HS-5 (cell line): ENCODE measurements around the gene CDX1.

Source experiments
- DNase-seq: peaks from one replicate; pipeline ENCODE4 v3.0.0-alpha.2; 2012; ENCODE audit warnings: low read depth

CDX1 gene

DNA sequence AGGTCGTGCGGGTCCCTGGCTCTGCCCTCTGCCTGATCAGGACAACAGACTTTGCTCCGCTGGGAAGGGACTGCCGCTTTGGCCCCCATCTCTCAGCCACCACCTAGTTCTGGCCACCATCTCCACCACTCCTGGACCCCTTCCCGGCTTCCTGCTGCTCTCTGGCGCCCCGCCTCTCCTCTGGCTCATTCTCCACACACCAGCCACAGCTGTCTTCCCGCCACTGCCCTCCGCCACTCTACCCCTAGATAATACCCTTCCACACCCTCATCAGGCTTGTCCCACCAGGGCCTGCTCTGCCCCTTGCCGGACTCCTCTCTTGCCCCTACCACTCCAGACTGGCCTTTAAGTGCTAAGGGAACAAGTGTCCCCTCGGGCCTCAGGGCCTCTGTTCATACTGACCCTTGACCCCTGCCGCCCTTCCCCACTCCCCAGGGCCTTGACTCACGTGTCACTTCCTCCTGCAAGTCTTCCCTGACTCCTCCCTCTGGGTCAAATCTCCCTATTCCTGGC is 3.0 kb upstream of the CDX1 start:
- no peak for DNase-seq

DNA sequence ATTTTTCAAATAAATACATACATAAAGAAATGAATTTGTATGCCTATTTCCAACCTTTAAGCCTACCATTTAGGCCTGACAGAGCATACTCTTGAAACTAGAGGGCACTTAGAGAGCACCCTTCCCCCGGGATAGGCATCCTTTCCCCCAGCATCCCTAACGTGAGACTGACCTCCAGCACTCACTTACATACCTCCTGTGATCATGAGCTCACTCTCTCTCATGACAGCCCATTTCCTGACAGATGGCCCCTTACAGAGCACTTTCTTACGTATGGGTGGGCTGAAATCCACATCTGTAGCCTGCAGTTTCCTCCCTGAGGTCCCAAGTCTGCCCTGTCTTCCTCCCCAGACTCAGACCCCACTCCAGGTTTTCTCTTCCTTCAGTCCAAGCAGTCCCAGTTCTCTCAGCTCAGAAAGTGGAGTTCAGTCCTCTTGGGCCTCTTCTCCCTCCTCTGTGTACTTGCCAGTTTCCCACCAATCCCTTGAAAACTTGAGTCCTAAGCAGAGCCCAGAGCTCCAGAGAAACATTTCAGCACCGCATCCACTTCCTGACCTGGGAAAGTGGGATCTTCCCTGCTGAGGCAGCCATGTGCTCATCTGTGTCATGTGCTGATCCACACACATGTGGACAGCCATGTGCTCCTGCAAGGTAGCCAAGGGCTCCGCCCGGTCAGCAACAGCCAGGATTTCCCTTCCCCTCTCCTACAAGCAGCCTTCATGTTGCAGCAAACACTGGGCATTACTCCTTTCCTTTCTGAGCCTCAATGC is 2.2 kb upstream of the CDX1 start:
- DNase-seq = no peak

DNA sequence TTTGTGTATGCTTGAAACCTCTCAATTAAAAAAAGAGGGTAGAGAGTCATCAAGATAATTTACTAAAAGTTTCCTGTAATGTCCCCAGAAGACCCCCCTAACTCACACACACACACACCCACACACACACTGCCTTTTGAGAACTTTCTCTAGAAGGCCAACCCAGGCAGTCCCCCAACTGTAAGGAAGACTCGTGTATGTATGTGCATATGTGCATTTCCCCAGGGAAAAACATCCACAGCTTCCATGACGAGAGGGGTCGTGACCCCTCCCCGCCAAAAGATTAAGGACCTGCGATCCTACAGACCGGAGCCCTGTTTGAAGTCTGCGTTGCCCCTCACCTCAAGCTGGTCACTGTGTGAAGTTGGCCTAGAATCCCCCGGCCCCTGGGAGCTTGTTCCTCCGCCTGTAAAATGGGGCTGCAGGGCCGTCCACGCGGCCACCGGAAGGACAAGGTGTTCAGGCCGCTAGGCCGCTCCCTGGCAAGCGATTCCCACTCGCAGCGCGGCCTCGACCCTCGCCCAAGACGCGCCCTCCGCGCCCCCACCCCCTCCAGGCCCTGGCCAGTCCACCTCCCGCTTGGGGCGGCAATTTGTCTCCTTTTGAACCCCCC is 435 bp upstream of the CDX1 start:
- DNase-seq = no peak

DNA sequence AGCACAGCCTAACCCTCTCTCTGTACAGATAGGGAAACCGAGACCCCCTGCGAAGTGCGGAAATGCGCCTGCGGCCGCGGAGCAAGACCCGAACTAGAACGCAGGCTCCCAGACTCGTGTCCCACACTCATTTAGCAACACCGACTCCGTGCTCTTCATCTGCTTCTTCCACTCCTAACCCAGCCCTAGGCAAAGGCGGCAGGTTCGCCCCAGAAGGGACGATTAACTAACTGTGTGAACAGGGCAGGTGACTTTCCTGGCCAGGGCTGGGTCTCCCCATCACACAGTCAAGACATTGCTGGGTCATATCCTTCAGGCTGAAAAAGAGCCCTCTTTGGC is 903 bp downstream of the CDX1 start:
- DNase-seq = no peak

DNA sequence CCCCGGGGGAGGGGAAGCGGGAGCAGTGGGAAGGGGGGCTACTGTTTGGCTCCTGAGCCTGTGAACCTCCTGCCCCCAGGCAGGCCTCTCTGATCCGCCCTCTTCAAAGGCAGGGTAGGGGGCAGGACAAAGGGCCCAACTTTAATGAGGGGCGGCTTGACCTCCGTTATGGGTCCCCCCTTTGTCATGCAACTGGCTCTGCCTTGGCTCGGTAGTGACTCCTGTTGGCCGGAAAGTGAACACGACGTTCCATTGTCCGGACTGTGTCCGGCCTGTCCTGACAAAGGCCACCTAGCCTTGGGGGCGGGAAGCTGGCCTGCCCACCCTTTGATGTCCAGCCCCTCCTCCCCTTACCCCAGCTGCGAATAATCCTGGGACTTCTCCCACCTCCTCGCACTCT is 1.3 kb downstream of the CDX1 start:
- DNase-seq = no peak

DNA sequence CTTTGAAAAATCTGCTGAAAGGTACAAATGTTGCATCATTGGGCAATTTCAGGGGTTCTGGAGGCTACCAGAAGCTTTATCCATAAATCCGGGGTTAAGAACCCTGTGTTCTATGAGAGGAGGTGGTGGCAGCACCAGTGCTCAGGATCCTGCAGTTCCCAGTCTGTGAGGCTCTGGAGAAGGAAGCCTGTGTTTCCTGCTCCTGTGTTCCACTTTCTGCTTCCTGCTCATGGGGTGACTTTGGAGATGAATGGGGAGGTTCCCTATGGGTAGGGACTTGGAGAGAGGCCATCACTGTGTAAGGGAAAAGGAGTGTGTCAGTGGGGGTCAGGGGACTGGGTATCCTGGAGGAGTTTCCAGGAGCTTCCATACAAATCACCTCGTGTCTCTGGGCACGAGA is 2.3 kb downstream of the CDX1 start:
- DNase-seq = no peak

DNA sequence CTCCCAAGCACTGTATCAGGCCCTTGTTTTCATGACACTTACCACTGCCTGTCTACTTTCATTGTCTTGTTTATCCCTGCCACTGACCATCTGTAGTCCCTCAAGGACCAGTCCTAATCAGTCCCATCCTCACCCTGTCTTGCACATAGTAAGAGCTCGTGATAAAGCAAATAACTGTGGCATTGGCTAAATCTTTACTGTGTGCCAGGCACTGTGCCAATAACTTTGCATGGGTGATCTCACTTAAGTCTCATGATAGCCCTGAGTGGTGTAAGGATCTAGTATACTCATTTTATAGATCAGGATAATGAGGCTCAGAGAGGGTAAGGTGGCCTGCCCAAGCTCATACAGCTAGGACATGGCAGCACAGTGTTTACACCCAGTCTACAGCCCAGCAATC is 5.6 kb downstream of the CDX1 start:
- no peak for DNase-seq

DNA sequence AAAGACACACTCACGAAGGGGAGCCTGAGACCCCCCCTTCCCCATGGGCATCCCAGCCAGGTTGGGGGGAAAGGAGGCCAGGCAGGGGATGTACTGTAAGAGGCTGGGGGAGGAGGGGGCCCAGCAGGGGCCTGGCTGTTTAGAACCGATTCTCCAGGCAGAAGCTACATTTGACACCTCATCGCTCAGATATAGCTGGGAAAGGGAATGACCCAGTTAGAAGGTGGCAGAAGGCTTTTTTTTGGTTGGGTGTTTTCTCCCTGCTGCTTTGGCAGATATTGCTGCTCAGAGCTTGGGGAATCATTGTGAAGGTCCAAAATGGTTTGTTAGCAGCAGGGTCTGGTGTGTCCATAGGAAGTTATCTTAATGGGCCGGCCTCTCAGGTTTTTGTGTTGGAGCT is 6.0 kb downstream of the CDX1 start:
- no peak for DNase-seq

DNA sequence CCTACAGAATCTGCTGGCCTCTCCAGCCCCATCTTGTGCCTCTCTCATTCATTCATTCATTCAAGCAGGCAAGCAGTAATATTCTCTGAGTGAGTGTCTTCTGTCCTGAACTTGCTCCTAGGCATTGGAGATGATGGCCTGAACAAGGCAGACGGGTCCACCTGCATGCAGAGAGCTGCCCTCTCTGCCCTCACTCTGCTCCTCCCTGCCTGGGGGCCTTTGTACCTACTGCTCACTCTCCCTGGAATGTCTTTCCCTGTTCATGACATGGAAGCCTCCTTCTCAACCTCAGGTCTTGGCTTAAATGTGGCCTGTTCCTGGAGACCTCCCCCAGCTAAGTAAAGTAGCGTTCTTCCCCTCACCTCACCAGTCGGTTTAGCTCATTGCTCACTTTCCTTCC is 6.6 kb downstream of the CDX1 start:
- no peak for DNase-seq

DNA sequence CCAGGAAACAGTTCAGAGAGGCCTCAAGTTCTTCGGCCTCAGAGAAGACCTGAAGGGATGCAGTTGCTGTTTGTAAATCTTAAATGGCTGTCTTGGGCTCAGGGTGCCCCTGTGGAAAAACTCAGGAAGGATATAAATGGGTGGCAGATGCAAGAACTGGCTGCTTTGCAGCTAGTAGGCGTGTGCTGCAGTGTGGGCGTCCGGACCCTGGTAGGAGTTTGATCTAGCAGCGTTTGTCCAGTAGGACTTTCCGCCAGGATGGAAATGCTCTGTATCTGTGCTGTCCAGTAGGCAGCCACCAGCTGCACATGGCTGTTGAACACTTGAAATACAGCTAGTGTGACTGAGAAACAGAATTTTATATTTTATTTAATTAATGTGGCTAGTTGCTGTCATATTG is 7.7 kb downstream of the CDX1 start:
- DNase-seq = no peak

DNA sequence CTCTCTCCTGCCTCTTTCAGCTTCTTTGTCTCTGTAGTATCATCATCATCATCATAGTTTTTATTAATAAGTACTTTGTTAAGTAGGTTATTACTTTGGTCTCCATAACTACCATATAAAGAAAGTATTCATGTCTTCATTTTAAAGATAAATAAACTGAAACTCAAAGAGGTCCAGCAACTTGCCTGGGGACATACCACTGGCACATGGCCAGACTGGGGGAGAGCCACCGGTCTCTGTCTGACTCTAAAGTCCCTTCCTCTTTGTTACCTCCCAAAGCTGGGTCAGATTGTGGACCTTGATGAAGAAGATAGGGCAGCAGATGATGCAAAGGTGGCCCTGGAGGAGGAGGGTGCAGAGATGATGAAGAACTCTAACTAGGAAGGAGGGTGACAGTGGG is 8.5 kb downstream of the CDX1 start:
- DNase-seq = no peak

DNA sequence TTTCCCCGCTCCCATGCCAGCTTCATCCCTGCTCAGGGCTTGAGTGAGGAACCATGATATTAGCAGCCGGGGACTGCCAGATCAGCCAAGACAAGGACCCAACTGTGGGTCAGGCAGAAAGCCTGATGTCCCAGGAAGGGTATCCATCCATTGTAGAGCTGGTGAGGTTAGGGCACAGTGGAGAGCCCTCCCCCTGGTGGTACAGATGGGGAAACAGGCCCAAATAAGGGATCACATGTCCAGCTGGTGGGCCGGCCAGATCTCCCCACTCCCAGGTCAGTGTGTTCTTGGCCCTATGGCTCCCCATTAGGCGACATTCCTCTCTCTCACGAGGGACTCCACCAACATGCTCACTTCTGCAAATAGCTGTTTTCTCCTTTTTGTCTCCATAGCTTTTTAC is 9.0 kb downstream of the CDX1 start:
- no peak for DNase-seq

DNA sequence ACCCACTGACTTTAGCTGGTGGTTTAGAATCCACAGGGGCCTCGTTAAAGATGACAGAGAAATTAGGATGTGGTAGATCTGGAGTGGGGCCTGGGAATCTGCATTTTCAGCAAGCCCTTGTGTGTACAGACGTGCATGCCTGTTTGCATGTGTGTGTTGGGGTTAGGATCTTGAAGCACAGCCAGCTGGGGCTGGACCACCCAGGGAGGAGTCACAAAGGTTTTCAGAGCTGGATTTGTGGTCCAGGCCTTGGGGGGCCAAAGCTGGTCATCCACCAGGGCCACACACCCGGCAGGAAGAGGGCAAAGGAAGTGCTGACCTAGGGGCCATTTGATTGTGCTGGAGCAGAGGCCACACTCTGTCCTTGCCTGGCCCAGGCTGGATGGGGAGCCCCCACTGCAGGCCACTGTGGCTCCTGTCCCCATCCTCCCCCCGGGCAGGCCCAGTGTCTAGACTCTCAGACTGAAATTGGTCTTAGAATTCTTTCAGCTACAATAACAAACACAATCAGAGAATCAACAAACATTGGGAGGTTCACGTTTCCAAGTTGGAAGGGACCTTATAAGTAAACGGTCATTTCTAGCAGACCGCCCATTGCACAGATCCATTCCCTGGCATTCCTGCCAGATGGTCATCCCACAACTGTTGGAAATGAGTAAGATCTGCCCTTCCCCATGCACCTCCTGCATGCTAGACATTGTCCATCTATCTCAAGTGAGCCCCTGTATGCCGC is 10.3 kb downstream of the CDX1 start:
- no peak for DNase-seq

DNA sequence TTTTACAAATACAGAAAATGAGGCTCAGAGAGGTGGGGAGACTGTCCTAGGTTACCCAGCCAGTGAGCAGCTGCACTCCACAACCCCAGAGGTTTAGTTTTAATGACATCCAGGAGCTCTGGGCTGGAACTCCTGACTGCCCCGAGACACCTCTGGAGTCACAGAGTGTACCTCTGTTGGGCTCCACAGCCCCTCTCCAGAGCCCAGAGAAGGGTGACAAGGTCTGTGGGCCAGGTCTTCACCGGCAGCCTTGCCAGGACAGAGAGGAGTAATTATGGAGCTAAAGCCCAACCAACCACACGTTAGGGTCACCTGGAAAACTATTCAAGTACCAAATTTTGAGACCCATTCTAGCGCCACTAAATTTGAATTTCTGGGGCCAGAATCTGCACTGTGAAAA is 11.1 kb downstream of the CDX1 start:
- DNase-seq = no peak

DNA sequence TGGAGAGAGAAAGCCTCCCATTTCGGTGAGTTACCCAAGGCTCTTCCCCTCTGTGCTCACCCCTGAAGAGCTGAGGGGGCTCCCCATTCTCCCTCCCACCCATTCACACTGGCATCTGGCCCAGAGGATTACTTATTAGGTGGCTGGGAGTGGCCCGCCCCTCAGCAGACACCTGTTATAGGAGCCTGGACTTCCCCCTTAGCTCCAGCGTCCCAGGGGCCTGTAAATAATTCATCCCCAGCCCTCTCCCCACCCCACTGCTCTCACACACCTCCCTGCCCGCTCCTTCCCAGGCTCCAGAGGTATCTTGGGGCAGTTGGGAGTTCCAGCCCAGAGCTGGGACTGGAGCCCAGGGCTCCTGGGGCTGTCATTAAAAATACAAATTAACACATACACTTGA is 11.7 kb downstream of the CDX1 start:
- no peak for DNase-seq

DNA sequence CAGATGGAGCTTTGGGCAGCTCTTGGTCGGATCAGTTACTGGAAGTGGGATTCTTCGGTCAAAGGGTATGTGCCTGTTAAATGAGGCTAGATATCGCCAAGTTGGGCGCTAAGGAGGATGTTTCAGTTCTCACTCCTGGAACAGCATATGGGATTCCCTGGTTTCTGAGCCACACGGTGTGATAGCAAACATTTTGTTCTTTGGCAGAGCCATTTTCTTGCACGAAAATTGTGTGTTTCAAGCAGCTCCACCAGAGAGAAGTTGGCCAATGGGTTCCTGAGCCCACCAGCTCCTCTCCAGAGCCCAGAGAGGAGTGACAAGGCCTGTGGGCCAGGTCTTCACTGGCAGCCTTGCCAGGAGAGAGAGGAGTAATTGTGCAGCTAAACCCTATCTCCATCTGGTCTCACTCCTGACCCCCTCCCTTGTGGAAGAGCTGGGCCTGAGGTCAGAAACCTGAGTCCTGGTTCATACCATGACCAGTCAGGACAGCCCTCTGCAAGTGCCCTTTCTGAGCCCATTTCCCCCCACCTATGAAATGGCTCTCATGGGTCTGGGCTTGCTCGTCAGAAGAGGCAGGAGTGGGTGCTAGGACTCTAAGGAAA is 12.5 kb downstream of the CDX1 start:
- DNase-seq = no peak

DNA sequence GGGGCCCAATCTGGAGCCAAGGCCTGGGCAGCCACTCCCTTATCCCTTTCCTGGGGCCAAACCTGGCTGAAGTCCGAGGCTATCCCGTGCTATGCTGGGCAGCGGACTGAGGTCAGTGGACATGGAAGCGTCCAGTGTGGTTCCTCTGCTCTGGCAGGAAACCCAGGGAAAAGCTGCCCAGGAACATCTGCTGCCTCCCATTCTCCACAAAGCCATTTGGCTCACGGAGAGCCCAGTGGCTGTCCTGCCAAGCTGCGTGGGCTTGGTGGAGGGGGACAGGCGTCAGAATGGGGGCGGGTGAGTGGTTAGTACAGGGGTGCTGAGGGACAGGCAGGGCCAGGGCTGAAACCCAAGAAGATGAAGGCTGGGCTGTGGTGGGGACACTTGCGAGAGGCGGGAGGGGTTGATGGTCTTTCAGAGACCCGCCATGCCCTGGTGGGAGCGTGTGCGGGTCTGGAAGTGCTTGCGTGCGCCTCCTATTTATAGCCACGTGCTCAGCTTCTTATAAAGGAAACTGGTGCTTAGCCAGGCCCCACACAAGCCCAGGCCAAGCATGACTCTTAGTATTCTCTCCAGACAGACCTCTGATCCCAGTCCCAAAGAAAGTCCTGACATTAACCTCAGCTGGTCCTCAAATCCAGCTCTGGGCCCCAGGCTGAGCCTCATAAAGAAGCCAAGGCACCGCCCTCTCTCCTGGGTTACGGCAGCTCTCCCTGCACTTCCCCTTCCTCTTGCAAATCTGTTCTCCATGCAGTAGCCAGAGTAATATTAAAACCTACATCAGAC is 13.9 kb downstream of the CDX1 start:
- no peak for DNase-seq

DNA sequence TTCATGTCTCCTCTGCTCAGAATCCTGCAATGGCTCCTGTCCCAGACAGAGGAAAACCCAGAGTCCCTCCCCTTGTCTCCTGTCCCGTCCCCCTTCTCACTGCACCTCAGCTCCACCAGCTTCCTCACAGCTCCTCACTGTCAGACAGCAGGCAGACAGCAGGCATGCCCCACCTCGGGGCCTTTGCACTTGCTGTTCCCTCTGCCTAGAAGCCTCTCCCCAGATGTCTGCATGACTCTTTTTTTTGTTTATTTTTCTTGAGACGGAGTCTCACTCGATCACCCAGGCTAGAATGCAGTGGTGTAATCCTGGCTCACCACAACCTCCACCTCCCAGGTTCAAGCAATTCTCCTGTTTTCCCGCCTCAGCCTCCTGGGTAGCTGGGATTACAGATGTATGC is 14.4 kb downstream of the CDX1 start:
- no peak for DNase-seq

DNA sequence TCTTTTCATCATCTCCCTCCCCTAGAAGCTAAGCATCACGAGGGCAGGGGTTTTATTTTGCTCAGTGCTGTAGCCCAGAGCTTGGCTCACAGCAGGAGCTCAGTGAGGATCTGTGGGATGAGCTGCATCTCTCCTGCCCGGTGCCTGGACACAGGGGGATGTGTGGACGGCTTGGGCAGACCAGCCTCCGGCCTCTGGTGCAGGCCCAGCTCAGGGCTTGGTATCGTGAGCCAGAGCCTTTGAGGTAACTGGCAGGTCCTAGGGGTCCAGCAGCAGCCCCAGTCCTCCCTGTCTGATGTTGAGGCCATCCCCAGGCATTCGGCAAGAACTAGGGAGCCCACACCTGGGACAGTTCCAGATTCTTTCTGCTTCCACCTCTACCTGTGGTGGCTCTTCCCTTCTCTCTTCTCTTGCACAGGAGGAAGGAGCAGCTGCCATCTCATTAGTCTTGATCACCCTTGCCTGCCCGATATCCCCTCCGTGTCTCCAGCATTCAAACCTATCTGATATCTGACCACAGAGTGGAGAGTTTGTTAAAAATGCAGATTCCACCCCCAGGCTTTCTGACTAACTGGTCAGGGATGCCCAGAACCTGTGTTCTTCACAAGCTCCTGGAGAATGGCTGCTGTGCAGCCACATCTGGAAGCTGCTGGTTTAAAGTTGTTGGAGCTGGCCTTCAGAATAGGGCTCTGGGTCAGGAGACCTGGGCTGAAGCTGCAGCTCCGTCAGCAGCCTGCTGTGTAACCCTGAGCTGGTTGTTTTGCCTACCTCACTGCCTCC is 15.4 kb downstream of the CDX1 start:
- no peak for DNase-seq

DNA sequence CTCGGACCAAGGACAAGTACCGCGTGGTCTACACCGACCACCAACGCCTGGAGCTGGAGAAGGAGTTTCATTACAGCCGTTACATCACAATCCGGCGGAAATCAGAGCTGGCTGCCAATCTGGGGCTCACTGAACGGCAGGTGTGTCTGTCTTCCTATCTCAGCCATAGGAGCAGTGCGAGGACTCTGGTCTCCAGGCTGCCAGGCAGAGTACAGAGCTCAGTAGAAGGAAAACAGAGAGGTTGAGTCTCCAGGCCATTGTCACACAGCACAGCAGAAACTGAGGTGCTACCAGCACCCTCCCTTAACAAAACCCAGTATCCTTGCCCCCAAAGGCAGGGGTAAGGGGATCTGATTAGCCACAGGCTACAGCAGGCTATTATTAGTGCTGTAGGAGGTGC is 16.2 kb downstream of the CDX1 start:
- no peak for DNase-seq

DNA sequence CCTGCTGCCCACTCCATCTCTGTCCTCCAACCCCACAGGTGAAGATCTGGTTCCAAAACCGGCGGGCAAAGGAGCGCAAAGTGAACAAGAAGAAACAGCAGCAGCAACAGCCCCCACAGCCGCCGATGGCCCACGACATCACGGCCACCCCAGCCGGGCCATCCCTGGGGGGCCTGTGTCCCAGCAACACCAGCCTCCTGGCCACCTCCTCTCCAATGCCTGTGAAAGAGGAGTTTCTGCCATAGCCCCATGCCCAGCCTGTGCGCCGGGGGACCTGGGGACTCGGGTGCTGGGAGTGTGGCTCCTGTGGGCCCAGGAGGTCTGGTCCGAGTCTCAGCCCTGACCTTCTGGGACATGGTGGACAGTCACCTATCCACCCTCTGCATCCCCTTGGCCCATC is 16.9 kb downstream of the CDX1 start:
- DNase-seq = no peak
